Measurements from ENCODE around the gene DES.

GRCh38 chr2:219453671-219454590, 35.8 kb downstream of the DES start:
- TF ChIP-seq CTCF (IDR thresholded peaks at IDR 0.05; ENCODE audit: poor library complexity, severe bottlenecking) (no peak), MXI1 (conservative IDR thresholded peaks at IDR 0.05; ENCODE audit: poor library complexity, severe bottlenecking) (no peak)
